HCT116 (cell line): ENCODE results near the gene COA1. TPM values are rescaled to one million over a fixed set of nuclear protein-coding genes. Genes with fewer than 3 reads are reported as not detected.

Source experiments
- ATAC-seq: fragments of 200-7000 bp; cut with Tn5 transposase; 2 replicates; pipeline ENCODE4 v1.9.1; 2020; ENCODE audit warnings: mild to moderate bottlenecking, moderate library complexity
- BruUV-seq: library from RNA; stranded (reverse); fragments of 400-500 nt; replicated peaks from 2 replicates; lab custom pipeline; 2021; lab: Mats Ljungman, UMichigan
- CTCF ChIA-PET: fragments of 300-600 bp; sonication (Branson Sonifier 250); formaldehyde crosslinking; loops from one replicate; lab custom pipeline; 2021; ENCODE audit warnings: antibody characterized with exemption; lab: Charles Lee
- POLR2A ChIA-PET: fragments of 300-600, 350-600 bp; sonication (Branson Sonifier 250); formaldehyde crosslinking; loops from one replicate; lab custom pipeline; 2021; ENCODE audit warnings: antibody characterized with exemption; lab: Charles Lee
- RAD21 ChIA-PET, 2 experiments: fragments of 300-600 bp; sonication (Branson Sonifier 250); formaldehyde crosslinking; loops; one replicate each; lab custom pipeline; 2023; ENCODE audit warnings: low total read pairs in 2 of 2; ENCODE audit not compliant: uncharacterized antibody in 2 of 2, unreplicated experiment in 2 of 2, low non-redundant PET in 1 of 2; lab: Charles Lee
- DNase-seq: peaks from one replicate; pipeline ENCODE4 v3.0.0-alpha.2; 2010; ENCODE audit warnings: low read depth, low spot score
- H2AFZ ChIP-seq: fragments of 200-600 bp; shearing (Covaris generic), sonication (generic); 2 replicates; pipeline ENCODE4 v1.6.1; 2017; ENCODE audit warnings: low read depth, mixed run types, mixed read lengths, antibody characterized with exemption, low read length; ENCODE audit not compliant: poor library complexity, severe bottlenecking
- H3K27ac ChIP-seq: 2 replicates; pipeline ENCODE4 v1.5.1; 2012; ENCODE audit warnings: low read depth, low read length
- H3K27me3 ChIP-seq: fragments of 200-600 bp; sonication (generic); 2 replicates; pipeline ENCODE4 v1.6.1; 2016; ENCODE audit warnings: mixed run types, low read length, mixed read lengths; ENCODE audit not compliant: insufficient read depth
- H3K36me3 ChIP-seq, 2 experiments: fragments of 200-500 bp in 1 of 2; fragments of 200-600 bp in 1 of 2; sonication (Bioruptor generic) in 1 of 2; sonication (generic) in 1 of 2; 2 replicates each; pipeline versions ENCODE4 v1.5.1 to v1.6.1; 2014 to 2016; ENCODE audit warnings: low read length in 2 of 2, inconsistent platforms in 1 of 2, mixed read lengths in 1 of 2, mixed run types in 1 of 2; ENCODE audit not compliant: insufficient read depth in 2 of 2, control insufficient read depth in 1 of 2
- H3K4me1 ChIP-seq, 2 experiments: fragments of 200-600 bp in 1 of 2; sonication (generic) in 1 of 2; 2 replicates each; pipeline versions ENCODE4 v1.5.1 to v1.6.1; 2012 to 2017; ENCODE audit warnings: low read length in 2 of 2, inconsistent platforms in 1 of 2, mild to moderate bottlenecking in 1 of 2, mixed read lengths in 1 of 2, mixed run types in 1 of 2, moderate library complexity in 1 of 2; ENCODE audit not compliant: insufficient read depth in 2 of 2, control insufficient read depth in 1 of 2
- H3K4me2 ChIP-seq: fragments of 200-600 bp; sonication (generic); 2 replicates; pipeline ENCODE4 v1.6.1; 2017; ENCODE audit warnings: mixed run types, low read length, mixed read lengths
- H3K4me3 ChIP-seq, 2 experiments: fragments of 200-600 bp in 1 of 2; sonication (generic) in 1 of 2; replicated peaks in 1 of 2; 2 replicates each; pipeline ENCODE4 v1.5.1; 2011 to 2016; ENCODE audit warnings: low read length in 2 of 2, control low read depth in 1 of 2, low read depth in 1 of 2, mild to moderate bottlenecking in 1 of 2, mixed read lengths in 1 of 2, mixed run types in 1 of 2
- H3K79me2 ChIP-seq: fragments of 200-600 bp; sonication (generic); 2 replicates; pipeline ENCODE4 v1.6.1; 2017; ENCODE audit warnings: mild to moderate bottlenecking, mixed run types, low read length, moderate library complexity, mixed read lengths; ENCODE audit not compliant: insufficient read depth
- H3K9ac ChIP-seq: fragments of 200-600 bp; sonication (generic); 2 replicates; pipeline ENCODE4 v1.6.1; 2016; ENCODE audit warnings: low read length, mixed read lengths
- H3K9me2 ChIP-seq: fragments of 200-600 bp; sonication (generic), shearing (Covaris generic); 2 replicates; pipeline ENCODE4 v1.6.1; 2017; ENCODE audit warnings: mixed run types, mild to moderate bottlenecking, moderate library complexity; ENCODE audit not compliant: insufficient read depth
- H3K9me3 ChIP-seq, 2 experiments: fragments of 200-500 bp in 1 of 2; fragments of 200-600 bp in 1 of 2; sonication (Bioruptor generic) in 1 of 2; sonication (generic) in 1 of 2; 2 replicates each; pipeline ENCODE4 v1.6.1; 2014 to 2017; ENCODE audit warnings: low read length in 2 of 2, mixed read lengths in 2 of 2, inconsistent platforms in 1 of 2, low read depth in 1 of 2, mild to moderate bottlenecking in 1 of 2, mixed run types in 1 of 2, moderate library complexity in 1 of 2; ENCODE audit not compliant: control insufficient read depth in 1 of 2, insufficient read depth in 1 of 2
- H4K20me1 ChIP-seq: fragments of 200-600 bp; sonication (generic), shearing (Covaris generic); 2 replicates; pipeline ENCODE4 v1.6.1; 2017; ENCODE audit warnings: mixed run types, mild to moderate bottlenecking, moderate library complexity; ENCODE audit not compliant: insufficient read depth
- EZH2phosphoT487 ChIP-seq: fragments of 200-600 bp; IDR thresholded peaks from 2 replicates; pipeline ENCODE4 v1.6.1; 2018; ENCODE audit warnings: antibody characterized with exemption, borderline replicate concordance
- FOSL1 ChIP-seq: IDR thresholded peaks from 2 replicates; pipeline ENCODE4 v1.6.1; 2012; ENCODE audit warnings: low read depth
- JUND ChIP-seq: IDR thresholded peaks from 2 replicates; pipeline ENCODE4 v1.6.1; 2012
- POLR2AphosphoS5 ChIP-seq: IDR thresholded peaks from 2 replicates; pipeline ENCODE4 v1.6.1; 2011; ENCODE audit warnings: mild to moderate bottlenecking, low read depth, low read length, moderate library complexity
- RAD21 ChIP-seq: IDR thresholded peaks from 2 replicates; pipeline ENCODE4 v1.6.1; 2012; ENCODE audit warnings: low read depth, mild to moderate bottlenecking
- SIN3A ChIP-seq: IDR thresholded peaks from 2 replicates; pipeline ENCODE4 v1.6.1; 2012; ENCODE audit warnings: low read depth
- SRF ChIP-seq: IDR thresholded peaks from 2 replicates; pipeline ENCODE4 v1.6.1; 2012; ENCODE audit warnings: low read depth
- TCF7L2 ChIP-seq: IDR thresholded peaks from 2 replicates; pipeline ENCODE4 v1.7.0; 2011; ENCODE audit warnings: borderline replicate concordance, inconsistent platforms; ENCODE audit not compliant: insufficient read depth, insufficient read length; ENCODE audit errors: extremely low read depth
- ZFX ChIP-seq: fragments of 450-650 bp; IDR thresholded peaks from 2 replicates; pipeline ENCODE4 v1.6.1; 2017
- ZNF274 ChIP-seq: fragments of 200-500 bp; sonication (Bioruptor generic); IDR thresholded peaks from 2 replicates; pipeline ENCODE4 v1.6.1; 2014; ENCODE audit warnings: mild to moderate bottlenecking, low read depth, low read length, inconsistent platforms
- intact Hi-C: fragments of 100-400 bp; cut with micrococcal nuclease; formaldehyde crosslinking; loops from 2 replicates; pipeline ENCODE4 v1.10.0; 2022
- total RNA-seq: library from RNA; stranded (reverse); gene quantifications from one replicate; pipeline ENCODE4 v1.2.1, GENCODE V29; 2021; ENCODE audit not compliant: unreplicated experiment
- TF ChIP-seq, protein P1 (sequence below): IDR thresholded peaks from 2 replicates; pipeline ENCODE4 v1.6.1; 2012
- TF ChIP-seq, protein P2 (sequence below): IDR thresholded peaks from 2 replicates; pipeline ENCODE4 v1.6.1; 2012
- TF ChIP-seq, protein P3 (sequence below): IDR thresholded peaks from 2 replicates; pipeline ENCODE4 v1.6.1; 2011; ENCODE audit warnings: mild to moderate bottlenecking, low read length, moderate library complexity; ENCODE audit not compliant: insufficient replicate concordance; ENCODE audit errors: extremely low read depth

The COA1 gene
- total RNA-seq, 1 experiment from 2014 or later, result 78.5 TPM

DNA sequence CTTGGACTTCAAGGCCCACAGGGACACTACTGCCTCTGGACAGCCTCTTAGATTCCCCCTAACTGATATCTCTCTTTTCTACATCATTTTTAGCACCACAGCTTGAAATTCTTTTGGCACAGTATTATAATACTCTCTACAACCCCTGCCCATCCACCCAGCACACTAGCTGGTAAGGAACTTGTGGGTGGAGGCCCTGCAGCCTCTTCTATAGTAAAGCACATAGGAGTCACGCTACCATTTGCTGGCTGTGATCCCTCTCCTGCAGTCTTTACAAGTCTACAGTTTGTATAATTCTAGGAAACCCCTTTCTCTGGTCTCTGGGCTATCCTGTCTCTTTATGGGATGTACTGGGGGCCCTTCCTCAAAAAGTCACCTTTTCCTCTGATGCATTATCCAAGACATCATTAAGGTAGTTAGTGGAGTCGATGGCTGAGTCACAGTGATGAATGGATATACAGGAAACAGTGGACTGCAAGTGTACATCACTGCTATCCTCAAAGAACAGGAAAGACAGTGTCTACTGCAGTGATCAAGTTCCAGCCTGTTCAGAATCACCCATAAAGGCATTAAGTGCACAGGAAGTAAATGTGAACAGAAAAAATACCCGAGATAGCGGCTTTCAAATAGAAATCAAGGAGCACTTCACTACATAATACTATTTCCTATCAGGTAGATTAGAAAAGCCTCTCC, 92.1 kb downstream of the COA1 start:
- intact Hi-C loops, result no loop called here
- no peaks in the 10 kb centered on the region for H3K27me3 ChIP-seq
- no peak overlapping the region for H3K4me2 ChIP-seq
- H3K79me2 ChIP-seq, result peaks cover 10% of the 10 kb centered on the region; the same call in 1 of the 2 replicates
- no peak overlapping the region for H3K9ac ChIP-seq
- no peak for DNase-seq
- CTCF ChIA-PET, result interaction anchor here (1.1 kb wide), 1 partner anchor 54 kb away, joined by 3 read pairs; the partner anchor contains the start of gene STK17A
- peaks cover 2 to 5% of the 10 kb centered on the region in 2 experiments; a peak in 1 of 4 replicates for H3K4me1 ChIP-seq
- no peak overlapping the region for H3K27ac ChIP-seq
- RAD21 ChIA-PET, result no interaction called here
- no peaks in the 10 kb centered on the region for H3K9me3 ChIP-seq
- H4K20me1 ChIP-seq, result no peaks in the 10 kb centered on the region
- POLR2A ChIA-PET, result no interaction called here
- no peak overlapping the region for H3K4me3 ChIP-seq
- no peaks in the 10 kb centered on the region for H3K9me2 ChIP-seq
- TF ChIP-seq FOSL1 (no peak), JUND (no peak), POLR2AphosphoS5 (no peak), ZFX (no peak)
- TF ChIP-seq, protein P1, sequence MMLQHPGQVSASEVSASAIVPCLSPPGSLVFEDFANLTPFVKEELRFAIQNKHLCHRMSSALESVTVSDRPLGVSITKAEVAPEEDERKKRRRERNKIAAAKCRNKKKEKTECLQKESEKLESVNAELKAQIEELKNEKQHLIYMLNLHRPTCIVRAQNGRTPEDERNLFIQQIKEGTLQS, result no peak
- TF ChIP-seq, all 23 proteins: peak for 0
- no peak overlapping the region for H2AFZ ChIP-seq
- no TSS peak for BruUV-seq
- peaks cover 31 to 60% of the 10 kb centered on the region in 2 experiments for H3K36me3 ChIP-seq
- ATAC-seq, result no peak

DNA sequence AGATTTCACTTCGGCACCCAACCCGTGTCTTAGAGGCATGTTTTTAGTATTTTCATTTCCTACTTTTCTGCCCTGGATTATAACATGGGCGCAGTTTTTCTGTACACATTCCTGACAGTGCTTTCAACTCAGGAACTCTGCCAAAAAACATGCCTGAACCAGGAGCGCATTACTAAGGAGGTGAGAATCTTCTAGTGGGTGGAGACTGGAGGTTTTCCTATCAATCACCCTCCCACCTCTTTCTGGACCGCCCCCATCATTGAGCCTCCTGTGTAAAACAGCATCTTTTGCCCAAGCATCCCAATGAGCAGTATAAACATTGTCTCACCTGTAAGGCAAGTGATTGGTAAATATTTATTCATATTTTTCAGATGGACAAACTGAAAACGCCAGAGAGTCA, 93.2 kb downstream of the COA1 start:
- ChIA-PET CTCF (interaction anchor here (0.6 to 1.1 kb wide), 2 partner anchors 53 to 194 kb away, joined by 3 read pairs; partner anchors contain the start of gene STK17A), POLR2A (no interaction called here), RAD21 (no interaction called here)
- intact Hi-C loops, result no loop called here
- BruUV-seq, result no TSS peak
- Histone ChIP-seq H3K4me1 (peaks cover 2 to 5% of the 10 kb centered on the region in 2 experiments; a peak in 1 of 4 replicates), H3K36me3 (peaks cover 33 to 65% of the 10 kb centered on the region in 2 experiments), H2AFZ (no peak overlapping the region), H3K27ac (peak overlapping the region; percentile 11; the same call in 1 of the 2 replicates), H3K4me2 (no peak overlapping the region), H3K9me3 (no peaks in the 10 kb centered on the region), H3K9ac (no peak overlapping the region), H3K79me2 (peaks cover 7% of the 10 kb centered on the region; the same call in 1 of the 2 replicates), H3K4me3 (no peak overlapping the region), H3K27me3 (no peaks in the 10 kb centered on the region), H3K9me2 (no peaks in the 10 kb centered on the region), H4K20me1 (no peaks in the 10 kb centered on the region)
- DNase-seq (no peak), ATAC-seq (peak; percentile 54)
- TF ChIP-seq, protein P2, sequence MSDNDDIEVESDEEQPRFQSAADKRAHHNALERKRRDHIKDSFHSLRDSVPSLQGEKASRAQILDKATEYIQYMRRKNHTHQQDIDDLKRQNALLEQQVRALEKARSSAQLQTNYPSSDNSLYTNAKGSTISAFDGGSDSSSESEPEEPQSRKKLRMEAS, result no peak
- TF ChIP-seq, protein P1, result no peak
- TF ChIP-seq TCF7L2, result no peak
- no peak for TF ChIP-seq RAD21
- TF ChIP-seq SIN3A, result no peak
- no peak for TF ChIP-seq POLR2AphosphoS5
- no peak for TF ChIP-seq SRF
- no peak for TF ChIP-seq ZNF274
- TF ChIP-seq, protein P3, sequence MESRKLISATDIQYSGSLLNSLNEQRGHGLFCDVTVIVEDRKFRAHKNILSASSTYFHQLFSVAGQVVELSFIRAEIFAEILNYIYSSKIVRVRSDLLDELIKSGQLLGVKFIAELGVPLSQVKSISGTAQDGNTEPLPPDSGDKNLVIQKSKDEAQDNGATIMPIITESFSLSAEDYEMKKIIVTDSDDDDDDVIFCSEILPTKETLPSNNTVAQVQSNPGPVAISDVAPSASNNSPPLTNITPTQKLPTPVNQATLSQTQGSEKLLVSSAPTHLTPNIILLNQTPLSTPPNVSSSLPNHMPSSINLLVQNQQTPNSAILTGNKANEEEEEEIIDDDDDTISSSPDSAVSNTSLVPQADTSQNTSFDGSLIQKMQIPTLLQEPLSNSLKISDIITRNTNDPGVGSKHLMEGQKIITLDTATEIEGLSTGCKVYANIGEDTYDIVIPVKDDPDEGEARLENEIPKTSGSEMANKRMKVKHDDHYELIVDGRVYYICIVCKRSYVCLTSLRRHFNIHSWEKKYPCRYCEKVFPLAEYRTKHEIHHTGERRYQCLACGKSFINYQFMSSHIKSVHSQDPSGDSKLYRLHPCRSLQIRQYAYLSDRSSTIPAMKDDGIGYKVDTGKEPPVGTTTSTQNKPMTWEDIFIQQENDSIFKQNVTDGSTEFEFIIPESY, result no peak
- no peak for TF ChIP-seq EZH2phosphoT487
